DOHH2 (cell line): Measurements from ENCODE around the gene CYFIP2.

ENCODE experiments used
- H3F3A ChIP-seq: fragments of 200-600 bp; sonication (generic), shearing (Covaris generic); 2 replicates; pipeline ENCODE4 v1.6.0; 2016; ENCODE audit warnings: antibody characterized with exemption, mild to moderate bottlenecking; ENCODE audit not compliant: control insufficient read depth, insufficient read depth
- H3K27ac ChIP-seq: fragments of 200-600 bp; sonication (generic); 2 replicates; pipeline ENCODE4 v1.5.1; 2014; ENCODE audit warnings: low read depth, mild to moderate bottlenecking, low read length, moderate library complexity
- H3K27me3 ChIP-seq: fragments of 200-600 bp; sonication (generic); 2 replicates; pipeline ENCODE4 v1.6.1; 2014; ENCODE audit warnings: mild to moderate bottlenecking, low read length, mixed read lengths; ENCODE audit not compliant: control insufficient read depth
- H3K36me3 ChIP-seq: fragments of 200-600 bp; sonication (generic); 2 replicates; pipeline ENCODE4 v1.6.1; 2014; ENCODE audit warnings: mild to moderate bottlenecking, low read length, moderate library complexity, mixed read lengths; ENCODE audit not compliant: control insufficient read depth
- H3K4me1 ChIP-seq: fragments of 200-600 bp; sonication (generic); 2 replicates; pipeline ENCODE4 v1.6.1; 2014; ENCODE audit warnings: mild to moderate bottlenecking, low read length, mixed read lengths; ENCODE audit not compliant: control insufficient read depth
- H3K4me2 ChIP-seq: fragments of 200-600 bp; sonication (generic); 2 replicates; pipeline ENCODE4 v1.6.0; 2014; ENCODE audit warnings: mild to moderate bottlenecking, low read length, moderate library complexity
- H3K4me3 ChIP-seq: fragments of 200-600 bp; sonication (generic); 2 replicates; pipeline ENCODE4 v1.5.1; 2014; ENCODE audit warnings: mild to moderate bottlenecking, low read length, mixed read lengths
- H3K79me2 ChIP-seq: fragments of 200-600 bp; sonication (generic); 2 replicates; pipeline ENCODE4 v1.6.1; 2014; ENCODE audit warnings: mild to moderate bottlenecking, low read length, mixed read lengths; ENCODE audit not compliant: control insufficient read depth
- H3K9me2 ChIP-seq: fragments of 200-600 bp; sonication (generic); replicated peaks from 2 replicates; pipeline ENCODE4 v1.6.1; 2014; ENCODE audit warnings: mild to moderate bottlenecking, low read length, mixed read lengths; ENCODE audit not compliant: control insufficient read depth
- H3K9me3 ChIP-seq: fragments of 200-600 bp; sonication (generic); 2 replicates; pipeline ENCODE4 v1.6.1; 2014; ENCODE audit warnings: antibody characterized with exemption, low read length, mixed read lengths; ENCODE audit not compliant: control insufficient read depth, insufficient read depth
- H4K20me1 ChIP-seq: fragments of 200-600 bp; sonication (generic); 2 replicates; pipeline ENCODE4 v1.6.0; 2014; ENCODE audit warnings: low read depth, mild to moderate bottlenecking, antibody characterized with exemption, low read length, moderate library complexity; ENCODE audit not compliant: control insufficient read depth, insufficient read depth
- EZH2phosphoT487 ChIP-seq: fragments of 200-600 bp; sonication (generic); IDR thresholded peaks from 2 replicates; pipeline ENCODE4 v1.6.1; 2017; ENCODE audit warnings: borderline replicate concordance, mild to moderate bottlenecking, antibody characterized with exemption, low read length, moderate library complexity, mixed read lengths
- TF ChIP-seq, protein P1 (sequence below): fragments of 200-600 bp; sonication (generic); IDR thresholded peaks from one replicate; pipeline ENCODE4 v1.5.1; 2014; ENCODE audit warnings: antibody characterized with exemption, mild to moderate bottlenecking, low read depth, low read length; ENCODE audit not compliant: poor library complexity, severe bottlenecking

The CYFIP2 gene

DNA sequence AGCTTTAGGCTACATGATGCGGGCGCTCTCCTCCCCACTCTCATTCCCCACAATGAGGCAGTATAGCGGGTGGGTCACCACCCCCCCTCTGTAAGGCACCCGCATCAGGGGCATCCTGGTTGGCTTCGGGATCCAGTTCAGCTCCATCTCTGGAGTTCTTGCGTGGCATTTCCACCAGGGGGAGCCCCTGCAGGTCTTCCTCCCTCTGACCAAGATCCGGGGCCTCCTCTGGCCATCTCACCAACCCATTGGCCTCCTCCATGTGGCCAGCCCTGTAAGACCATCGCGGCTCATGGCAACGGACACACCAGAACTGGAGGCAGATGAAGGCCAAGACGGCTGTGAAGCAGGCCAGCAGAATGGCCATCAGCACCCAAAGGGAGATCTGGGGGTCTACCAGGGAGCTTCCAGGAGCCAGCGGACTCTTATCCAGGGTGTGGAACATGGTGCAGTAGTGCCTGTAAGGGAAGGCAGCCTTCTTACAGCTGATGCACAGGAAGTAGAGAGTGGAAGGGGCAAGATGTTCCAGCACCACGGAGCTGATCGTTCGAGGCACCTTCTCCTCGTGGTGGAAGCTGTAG lies 77.0 kb downstream of the CYFIP2 start:
- H3K9me3 ChIP-seq = no peaks in the 10 kb centered on the region
- no peak overlapping the region for H3K4me2 ChIP-seq
- no peaks in the 10 kb centered on the region for H3K9me2 ChIP-seq
- H3F3A ChIP-seq = no peaks in the 10 kb centered on the region
- H3K79me2 ChIP-seq = no peaks in the 10 kb centered on the region
- H3K27ac ChIP-seq = no peak overlapping the region
- no peaks in the 10 kb centered on the region for H4K20me1 ChIP-seq
- H3K4me1 ChIP-seq = no peaks in the 10 kb centered on the region
- peaks cover 86% of the 10 kb centered on the region for H3K36me3 ChIP-seq
- no peak overlapping the region for H3K4me3 ChIP-seq
- no peaks in the 10 kb centered on the region for H3K27me3 ChIP-seq
- TF ChIP-seq, protein P1, sequence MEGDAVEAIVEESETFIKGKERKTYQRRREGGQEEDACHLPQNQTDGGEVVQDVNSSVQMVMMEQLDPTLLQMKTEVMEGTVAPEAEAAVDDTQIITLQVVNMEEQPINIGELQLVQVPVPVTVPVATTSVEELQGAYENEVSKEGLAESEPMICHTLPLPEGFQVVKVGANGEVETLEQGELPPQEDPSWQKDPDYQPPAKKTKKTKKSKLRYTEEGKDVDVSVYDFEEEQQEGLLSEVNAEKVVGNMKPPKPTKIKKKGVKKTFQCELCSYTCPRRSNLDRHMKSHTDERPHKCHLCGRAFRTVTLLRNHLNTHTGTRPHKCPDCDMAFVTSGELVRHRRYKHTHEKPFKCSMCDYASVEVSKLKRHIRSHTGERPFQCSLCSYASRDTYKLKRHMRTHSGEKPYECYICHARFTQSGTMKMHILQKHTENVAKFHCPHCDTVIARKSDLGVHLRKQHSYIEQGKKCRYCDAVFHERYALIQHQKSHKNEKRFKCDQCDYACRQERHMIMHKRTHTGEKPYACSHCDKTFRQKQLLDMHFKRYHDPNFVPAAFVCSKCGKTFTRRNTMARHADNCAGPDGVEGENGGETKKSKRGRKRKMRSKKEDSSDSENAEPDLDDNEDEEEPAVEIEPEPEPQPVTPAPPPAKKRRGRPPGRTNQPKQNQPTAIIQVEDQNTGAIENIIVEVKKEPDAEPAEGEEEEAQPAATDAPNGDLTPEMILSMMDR = peak; percentile 80
- TF ChIP-seq EZH2phosphoT487 = no peak

DNA sequence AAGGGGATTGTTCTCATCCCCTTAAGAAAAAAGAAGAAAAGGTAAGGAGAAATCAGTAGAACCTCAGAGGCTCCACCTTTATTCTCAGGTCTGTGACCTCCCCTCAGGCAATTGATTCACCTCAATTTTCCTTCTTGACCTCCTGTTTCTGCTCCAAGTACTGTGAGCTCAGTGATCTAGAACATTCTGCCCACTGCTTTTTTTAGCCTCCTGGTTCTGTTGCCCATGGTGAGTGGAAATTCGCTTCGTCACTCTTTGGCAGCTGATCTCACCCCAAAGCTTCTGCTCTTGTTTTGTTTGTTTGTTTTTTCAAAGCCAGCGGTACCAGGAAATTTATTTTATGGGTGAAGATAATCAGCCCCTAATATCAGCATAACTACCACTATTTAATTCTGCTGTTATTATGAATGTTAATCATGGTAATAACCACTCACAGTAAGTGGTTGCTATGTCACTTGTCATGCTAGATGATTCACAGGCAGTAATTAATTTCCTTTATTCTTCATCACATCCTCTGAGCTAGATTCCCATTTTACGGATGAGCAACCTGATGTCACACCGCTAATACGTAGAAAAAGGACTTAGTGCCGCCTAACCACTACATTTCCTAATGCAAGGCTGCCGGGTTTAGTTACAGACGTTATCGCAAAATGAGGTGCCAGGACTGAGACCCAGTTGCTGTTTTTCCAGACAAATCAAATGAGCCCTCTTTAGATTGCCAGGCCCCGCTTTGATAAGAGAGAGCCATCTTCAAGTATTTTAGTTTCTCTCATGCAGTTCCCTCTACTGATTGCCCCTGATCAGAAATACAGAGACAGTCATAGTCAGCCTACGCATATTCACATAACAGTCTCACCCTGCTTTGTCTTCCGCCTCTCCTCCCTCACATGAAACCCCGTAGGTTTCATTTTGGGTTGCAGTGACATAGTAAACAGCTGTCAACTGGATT lies 78.2 kb downstream of the CYFIP2 start:
- H3K9me3 ChIP-seq = no peaks in the 10 kb centered on the region
- no peaks in the 10 kb centered on the region for H4K20me1 ChIP-seq
- H3K4me1 ChIP-seq = no peaks in the 10 kb centered on the region
- no peaks in the 10 kb centered on the region for H3K9me2 ChIP-seq
- no peak for TF ChIP-seq EZH2phosphoT487
- TF ChIP-seq, protein P1 = no peak
- H3K36me3 ChIP-seq = peaks cover 75% of the 10 kb centered on the region
- H3K4me3 ChIP-seq = no peak overlapping the region
- H3F3A ChIP-seq = no peaks in the 10 kb centered on the region
- no peak overlapping the region for H3K4me2 ChIP-seq
- no peaks in the 10 kb centered on the region for H3K79me2 ChIP-seq
- no peaks in the 10 kb centered on the region for H3K27me3 ChIP-seq
- no peak overlapping the region for H3K27ac ChIP-seq

DNA sequence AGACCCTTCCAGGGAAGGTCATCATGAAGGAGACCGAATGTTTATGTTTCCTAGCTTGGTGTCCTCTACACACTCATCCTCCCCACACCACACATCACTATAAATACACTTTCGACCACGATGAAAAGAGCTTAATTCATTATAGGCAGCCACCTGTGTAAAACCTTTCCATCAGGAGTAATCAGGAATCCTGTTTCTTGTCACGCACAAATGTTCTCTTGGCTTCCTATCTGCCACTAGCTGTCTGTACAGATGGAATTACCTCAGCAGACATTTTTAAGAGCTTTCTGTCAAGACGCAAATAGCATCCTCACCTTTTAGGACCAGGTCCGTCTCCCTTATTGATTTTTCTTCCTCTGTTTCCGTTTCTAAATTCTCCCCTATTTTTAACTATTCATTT lies 79.1 kb downstream of the CYFIP2 start:
- H3K27ac ChIP-seq = no peak overlapping the region
- H3K4me2 ChIP-seq = no peak overlapping the region
- no peaks in the 10 kb centered on the region for H3F3A ChIP-seq
- H3K36me3 ChIP-seq = peaks cover 66% of the 10 kb centered on the region
- H3K9me3 ChIP-seq = no peaks in the 10 kb centered on the region
- no peaks in the 10 kb centered on the region for H3K79me2 ChIP-seq
- no peaks in the 10 kb centered on the region for H4K20me1 ChIP-seq
- no peaks in the 10 kb centered on the region for H3K4me1 ChIP-seq
- H3K4me3 ChIP-seq = no peak overlapping the region
- H3K27me3 ChIP-seq = no peaks in the 10 kb centered on the region
- TF ChIP-seq, protein P1 = no peak
- no peak for TF ChIP-seq EZH2phosphoT487
- H3K9me2 ChIP-seq = no peaks in the 10 kb centered on the region
